GM12878 (cell line): ENCODE measurements around the gene SRBD1. TPM values are rescaled to one million over a fixed set of nuclear protein-coding genes. Genes with fewer than 3 reads are reported as not detected.

Source experiments
- ATAC-seq: fragments of 200-7000 bp; cut with Tn5 transposase; 3 replicates; pipeline ENCODE4 v1.9.1; 2020; ENCODE audit warnings: mild to moderate bottlenecking, moderate library complexity
- BruUV-seq: library from RNA; stranded (reverse); fragments of 400-500 nt; replicated peaks from 2 replicates; lab custom pipeline; 2021; lab: Mats Ljungman, UMichigan
- CTCF ChIA-PET: fragments of 300-600 bp; sonication (Branson Sonifier 250); formaldehyde crosslinking; extraction: SDS; loops from one replicate; lab custom pipeline; 2021; ENCODE audit warnings: inconsistent platforms; lab: Yijun Ruan, JAX
- POLR2A ChIA-PET: fragments of 350-600 bp; formaldehyde crosslinking; extraction: SDS; loops from one replicate; lab custom pipeline; 2021; ENCODE audit warnings: inconsistent platforms; lab: Charles Lee
- RAD21 ChIA-PET: fragments of 300-600 bp; sonication (Branson Sonifier 250); formaldehyde crosslinking; loops from one replicate; lab custom pipeline; 2023; ENCODE audit warnings: antibody characterized with exemption; ENCODE audit not compliant: unreplicated experiment; lab: Charles Lee
- SMC1A ChIA-PET: fragments of 300-600 bp; sonication (Branson Sonifier 250); formaldehyde crosslinking; loops from one replicate; lab custom pipeline; 2023; ENCODE audit not compliant: unreplicated experiment, uncharacterized antibody; lab: Charles Lee
- DNase-seq: peaks from one replicate; pipeline ENCODE4 v3.0.0-alpha.2; 2011; ENCODE audit warnings: low read depth, low spot score
- FAIRE-seq: peaks from 3 replicates; lab custom pipeline; 2011; peaks lifted over from hg19 to GRCh38; lab: Jason Lieb, UNC
- H2AFZ ChIP-seq: 2 replicates; pipeline ENCODE4 v1.6.0; 2011; ENCODE audit warnings: low read depth, low read length, control low read depth; ENCODE audit not compliant: control insufficient read depth
- H3K27ac ChIP-seq: 2 replicates; pipeline ENCODE4 v1.5.1; 2011; ENCODE audit warnings: control low read depth; ENCODE audit not compliant: control insufficient read depth, insufficient read depth
- H3K27me3 ChIP-seq, 2 experiments: replicated peaks in 1 of 2; 2 replicates each; pipeline versions ENCODE4 v1.6.0 to v1.6.1; 2011; ENCODE audit warnings: low read length in 1 of 2; ENCODE audit not compliant: control insufficient read depth in 2 of 2, insufficient read depth in 2 of 2
- H3K36me3 ChIP-seq, 2 experiments: 2 replicates each; pipeline ENCODE4 v1.5.1; 2011; ENCODE audit warnings: low read length in 1 of 2; ENCODE audit not compliant: control insufficient read depth in 2 of 2, insufficient read depth in 2 of 2
- H3K4me1 ChIP-seq: 2 replicates; pipeline ENCODE4 v1.6.1; 2011; ENCODE audit warnings: mild to moderate bottlenecking, low read length, moderate library complexity, mixed read lengths; ENCODE audit not compliant: control insufficient read depth, insufficient read depth
- H3K4me2 ChIP-seq: 2 replicates; pipeline ENCODE4 v1.6.0; 2011; ENCODE audit warnings: control low read depth; ENCODE audit not compliant: control insufficient read depth, insufficient read depth
- H3K4me3 ChIP-seq: fragments of 200-600 bp; sonication (generic); 2 replicates; pipeline ENCODE4 v1.5.1; 2016
- H3K79me2 ChIP-seq: 2 replicates; pipeline ENCODE4 v1.6.0; 2011; ENCODE audit warnings: low read length; ENCODE audit not compliant: control insufficient read depth, insufficient read depth
- H3K9ac ChIP-seq: 2 replicates; pipeline ENCODE4 v1.8.0; 2011; ENCODE audit warnings: low read length, control low read depth, mixed read lengths; ENCODE audit not compliant: control insufficient read depth, insufficient read depth
- H3K9me3 ChIP-seq: replicated peaks from 3 replicates; pipeline ENCODE4 v1.5.1; 2011; ENCODE audit warnings: mild to moderate bottlenecking, low read length; ENCODE audit not compliant: control insufficient read depth, insufficient read depth
- H4K20me1 ChIP-seq: 2 replicates; pipeline ENCODE4 v1.6.0; 2011; ENCODE audit not compliant: control insufficient read depth, insufficient read depth
- CHD2 ChIP-seq: IDR thresholded peaks from 2 replicates; pipeline ENCODE4 v1.6.1; 2011; ENCODE audit warnings: low read depth, low read length, improper control_type of control experiment, borderline replicate concordance
- EED ChIP-seq: sonication (generic); IDR thresholded peaks from 2 replicates; pipeline ENCODE4 v1.6.1; 2016; ENCODE audit warnings: antibody characterized with exemption, low read depth
- EGR1 ChIP-seq, 2 experiments: IDR thresholded peaks; 1 replicate in 1 of 2; 2 replicates in 1 of 2; pipeline ENCODE4 v1.6.1; 2011 to 2012; ENCODE audit warnings: low read depth in 2 of 2, low read length in 2 of 2, borderline replicate concordance in 1 of 2, mild to moderate bottlenecking in 1 of 2, moderate library complexity in 1 of 2
- ESRRA ChIP-seq: IDR thresholded peaks from 2 replicates; pipeline ENCODE4 v1.6.1; 2012; ENCODE audit warnings: mild to moderate bottlenecking, low read length, improper control_type of control experiment
- FOS ChIP-seq: IDR thresholded peaks from 3 replicates; pipeline ENCODE4 v1.6.1; 2011; ENCODE audit warnings: borderline replicate concordance; ENCODE audit not compliant: insufficient read length; ENCODE audit errors: extremely low read depth
- FOXK2 ChIP-seq: fragments of 450-650 bp; IDR thresholded peaks from 2 replicates; pipeline ENCODE4 v1.6.1; 2017; ENCODE audit warnings: mild to moderate bottlenecking, moderate library complexity
- GATAD2B ChIP-seq: fragments of 450-650 bp; conservative IDR thresholded peaks from 2 replicates; pipeline ENCODE4 v1.6.1; 2017; ENCODE audit warnings: low read depth, mild to moderate bottlenecking, moderate library complexity
- MXI1 ChIP-seq: fragments of 150-350 bp; IDR thresholded peaks from 2 replicates; pipeline ENCODE4 v1.6.1; 2011; ENCODE audit warnings: low read depth, mild to moderate bottlenecking, inconsistent platforms, low read length, improper control_type of control experiment
- NFIC ChIP-seq: IDR thresholded peaks from 2 replicates; pipeline ENCODE4 v1.6.1; 2012; ENCODE audit warnings: low read depth, mild to moderate bottlenecking, inconsistent platforms, low read length, moderate library complexity
- NRF1 ChIP-seq: conservative IDR thresholded peaks from 2 replicates; pipeline ENCODE4 v1.6.1; 2011; ENCODE audit warnings: mild to moderate bottlenecking, low read depth, low read length, improper control_type of control experiment
- SMC3 ChIP-seq: IDR thresholded peaks from 2 replicates; pipeline ENCODE4 v1.6.1; 2011; ENCODE audit warnings: low read length, improper control_type of control experiment, borderline replicate concordance
- SREBF2 ChIP-seq: IDR thresholded peaks from 2 replicates; pipeline ENCODE4 v1.6.1; 2012; ENCODE audit warnings: mild to moderate bottlenecking, low read length
- ZSCAN29 ChIP-seq: fragments of 450-650 bp; IDR thresholded peaks from 2 replicates; pipeline ENCODE4 v1.6.1; 2017; ENCODE audit warnings: mild to moderate bottlenecking, moderate library complexity
- ZZZ3 ChIP-seq: IDR thresholded peaks from 2 replicates; pipeline ENCODE4 v1.6.1; 2011; ENCODE audit warnings: low read depth; ENCODE audit not compliant: control insufficient read depth, insufficient read length
- WGBS: methylation state at CpG from one replicate; pipeline ENCODE4 v1.1.6; 2016; ENCODE audit warnings: low lambda C conversion rate; ENCODE audit not compliant: insufficient replicate concordance, insufficient coverage; ENCODE audit errors: missing lambda C conversion rate; 5-methylcytosine and 5-hydroxymethylcytosine counted together
- in situ Hi-C: fragments of 300-500 bp; cut with MboI; formaldehyde crosslinking; loops from 9 replicates; pipeline ENCODE4 v1.14.3; 2018; ENCODE audit warnings: mixed read lengths
- intact Hi-C: fragments of 100-400 bp; cut with micrococcal nuclease; formaldehyde crosslinking; loops from one replicate; pipeline ENCODE4 v1.14.2; 2022; ENCODE audit not compliant: unreplicated experiment
- polyA plus RNA-seq, 11 experiments: library from polyadenylated mRNA; depleted of rRNA in 4 of 11; unstranded in 6 of 11; stranded (reverse) in 5 of 11; fragments of >200 nt; fragmentation: Nextera tagmentation in 4 of 11; fragmentation: Illumina TruSeq in 1 of 11; extraction: Ambion mirVana in 4 of 11; extraction: Trizol in 1 of 11; gene quantifications; 1 replicate in 1 of 11; 2 replicates in 10 of 11; pipeline versions ENCODE4 v1.2.1 to v1.2.3, GENCODE V29; 2011 to 2016; ENCODE audit warnings: inconsistent platforms in 2 of 11, missing spikeins in 2 of 11, low read depth in 1 of 11
- total RNA-seq, 4 experiments: library from RNA; depleted of rRNA in 3 of 4; stranded (reverse); fragments of >200 nt in 3 of 4; fragmentation: Illumina TruSeq in 1 of 4; extraction: Trizol in 1 of 4; gene quantifications; 2 replicates each; pipeline versions ENCODE4 v1.2.1 to v1.2.3, GENCODE V29; 2013 to 2021
- TF ChIP-seq, protein P1 (sequence below): fragments of 450-650 bp; IDR thresholded peaks from 2 replicates; pipeline ENCODE4 v1.6.1; 2017; ENCODE audit warnings: mild to moderate bottlenecking, moderate library complexity

Gene SRBD1
- total and polyA plus RNA-seq, 10 of the 15 experiments (the other 5 are each of a cell fraction or from before 2014, with no cell fraction given): 9.7 to 33.1 (median 20.1) TPM

DNA sequence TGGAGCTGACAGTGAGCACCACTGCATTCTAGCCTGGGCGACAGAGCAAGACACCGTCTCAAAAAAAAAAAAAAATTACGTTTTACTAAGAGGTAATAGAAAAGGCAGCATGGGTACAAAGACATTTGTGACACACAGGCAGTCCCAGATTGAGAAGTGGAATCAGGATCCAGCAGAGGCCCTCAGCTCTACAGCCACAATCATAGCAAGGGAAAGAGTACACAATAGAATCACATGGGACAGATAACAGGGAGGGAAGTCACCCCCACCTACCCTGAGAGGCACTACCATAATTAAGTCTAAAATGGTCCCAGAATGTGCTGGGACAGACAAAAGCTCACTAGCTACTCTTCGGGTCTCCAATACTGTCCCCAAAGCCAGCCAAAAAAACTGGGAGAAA is 12.5 kb downstream of the SRBD1 start:
- Histone ChIP-seq H3K9me3 (no peaks in the 10 kb centered on the region), H3K4me3 (no peak overlapping the region), H3K36me3 (peaks cover 7 to 36% of the 10 kb centered on the region in 2 experiments), H3K9ac (no peak overlapping the region), H3K4me2 (no peak overlapping the region), H3K27me3 (no peaks in the 10 kb centered on the region), H4K20me1 (peaks cover 2% of the 10 kb centered on the region; the same call in 1 of the 2 replicates), H3K79me2 (no peaks in the 10 kb centered on the region), H3K4me1 (no peaks in the 10 kb centered on the region), H2AFZ (no peak overlapping the region), H3K27ac (no peak overlapping the region)
- TF ChIP-seq, protein P1, sequence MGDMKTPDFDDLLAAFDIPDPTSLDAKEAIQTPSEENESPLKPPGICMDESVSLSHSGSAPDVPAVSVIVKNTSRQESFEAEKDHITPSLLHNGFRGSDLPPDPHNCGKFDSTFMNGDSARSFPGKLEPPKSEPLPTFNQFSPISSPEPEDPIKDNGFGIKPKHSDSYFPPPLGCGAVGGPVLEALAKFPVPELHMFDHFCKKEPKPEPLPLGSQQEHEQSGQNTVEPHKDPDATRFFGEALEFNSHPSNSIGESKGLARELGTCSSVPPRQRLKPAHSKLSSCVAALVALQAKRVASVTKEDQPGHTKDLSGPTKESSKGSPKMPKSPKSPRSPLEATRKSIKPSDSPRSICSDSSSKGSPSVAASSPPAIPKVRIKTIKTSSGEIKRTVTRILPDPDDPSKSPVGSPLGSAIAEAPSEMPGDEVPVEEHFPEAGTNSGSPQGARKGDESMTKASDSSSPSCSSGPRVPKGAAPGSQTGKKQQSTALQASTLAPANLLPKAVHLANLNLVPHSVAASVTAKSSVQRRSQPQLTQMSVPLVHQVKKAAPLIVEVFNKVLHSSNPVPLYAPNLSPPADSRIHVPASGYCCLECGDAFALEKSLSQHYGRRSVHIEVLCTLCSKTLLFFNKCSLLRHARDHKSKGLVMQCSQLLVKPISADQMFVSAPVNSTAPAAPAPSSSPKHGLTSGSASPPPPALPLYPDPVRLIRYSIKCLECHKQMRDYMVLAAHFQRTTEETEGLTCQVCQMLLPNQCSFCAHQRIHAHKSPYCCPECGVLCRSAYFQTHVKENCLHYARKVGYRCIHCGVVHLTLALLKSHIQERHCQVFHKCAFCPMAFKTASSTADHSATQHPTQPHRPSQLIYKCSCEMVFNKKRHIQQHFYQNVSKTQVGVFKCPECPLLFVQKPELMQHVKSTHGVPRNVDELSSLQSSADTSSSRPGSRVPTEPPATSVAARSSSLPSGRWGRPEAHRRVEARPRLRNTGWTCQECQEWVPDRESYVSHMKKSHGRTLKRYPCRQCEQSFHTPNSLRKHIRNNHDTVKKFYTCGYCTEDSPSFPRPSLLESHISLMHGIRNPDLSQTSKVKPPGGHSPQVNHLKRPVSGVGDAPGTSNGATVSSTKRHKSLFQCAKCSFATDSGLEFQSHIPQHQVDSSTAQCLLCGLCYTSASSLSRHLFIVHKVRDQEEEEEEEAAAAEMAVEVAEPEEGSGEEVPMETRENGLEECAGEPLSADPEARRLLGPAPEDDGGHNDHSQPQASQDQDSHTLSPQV: no peak
- no peak for TF ChIP-seq ZSCAN29
- TF ChIP-seq CHD2: no peak
- no peak for TF ChIP-seq MXI1
- no peak for TF ChIP-seq SMC3
- no peak for TF ChIP-seq NFIC
- no peak for TF ChIP-seq FOS
- TF ChIP-seq ESRRA: no peak
- TF ChIP-seq GATAD2B: no peak
- no peak for TF ChIP-seq ZZZ3
- no peak for TF ChIP-seq SREBF2
- no peak for TF ChIP-seq NRF1
- no peak for TF ChIP-seq EGR1 (IDR thresholded peaks at IDR 0.05; ENCODE audit: borderline replicate concordance in 1 of 2, low read depth in 2 of 2, low read length in 2 of 2)
- no peak for TF ChIP-seq FOXK2
- no peak for TF ChIP-seq EED
- ChIA-PET CTCF (interaction anchor here (0.9 to 3.2 kb wide), 3 partner anchors 11 to 15 kb away, joined by 3 to 23 read pairs (median 3); no protein-coding TSS in a partner anchor), POLR2A (interaction anchor here (0.7 kb wide), 2 partner anchors 153 to 1236 kb away, joined by 3 read pairs; no protein-coding TSS in a partner anchor), SMC1A (interaction anchor here (2.5 kb wide), 1 partner anchor 14 kb away, joined by 6 read pairs; no protein-coding TSS in a partner anchor), RAD21 (no interaction called here)
- no TSS peak for BruUV-seq
- WGBS: 98% methylated on average over 4 of the region's 4 CpGs
- ATAC-seq: no peak
- no peak for DNase-seq
- no peak for FAIRE-seq
- intact Hi-C loops: no loop called here
- in situ Hi-C loops: no loop called here
